ENCODE results near the gene DBF4. TPM values are rescaled to one million over a fixed set of nuclear protein-coding genes. Genes with fewer than 3 reads are reported as not detected.

DBF4 gene
- total and polyA plus RNA-seq, 10 of the 15 experiments (the other 5 are each of a cell fraction or from before 2014, with no cell fraction given) = 29.3 to 89.8 (median 62.4) TPM

DNA sequence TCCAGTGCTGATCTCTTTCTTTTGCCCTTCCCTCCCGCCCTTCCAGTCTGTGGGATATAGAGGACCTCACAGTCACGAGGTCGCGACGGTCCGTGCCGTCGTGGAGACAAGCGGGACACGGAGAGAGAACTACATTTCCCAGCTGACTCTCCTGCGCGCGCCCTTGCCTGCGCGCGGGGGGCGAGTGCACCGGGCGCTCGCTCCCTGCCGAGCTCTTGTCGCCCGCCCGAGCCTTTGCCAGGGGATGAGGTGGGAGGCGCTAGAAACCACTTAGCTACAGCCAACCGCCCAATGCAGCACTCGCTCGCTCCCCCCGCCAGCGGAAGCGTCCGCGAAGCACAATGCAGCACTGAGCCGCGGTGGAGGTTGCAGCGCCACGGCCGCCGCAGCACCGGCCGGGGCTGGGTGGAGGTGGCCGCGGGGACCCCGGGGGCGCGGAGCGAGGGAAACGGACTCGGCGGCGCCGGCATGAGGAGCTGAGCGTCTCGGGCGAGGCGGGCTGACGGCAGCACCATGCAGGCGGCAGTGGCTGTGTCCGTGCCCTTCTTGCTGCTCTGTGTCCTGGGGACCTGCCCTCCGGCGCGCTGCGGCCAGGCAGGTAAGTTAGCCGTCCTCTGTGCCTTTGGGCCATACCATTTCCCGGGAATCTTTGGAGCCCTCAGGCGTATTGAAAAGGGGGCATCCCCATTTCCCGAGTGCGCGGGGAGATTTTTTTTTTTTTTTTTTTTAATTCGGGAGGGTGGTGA lies 57.8 kb downstream of the DBF4 start, which contains the start of gene ADAM22 (continued):
- TF ChIP-seq, protein P1, sequence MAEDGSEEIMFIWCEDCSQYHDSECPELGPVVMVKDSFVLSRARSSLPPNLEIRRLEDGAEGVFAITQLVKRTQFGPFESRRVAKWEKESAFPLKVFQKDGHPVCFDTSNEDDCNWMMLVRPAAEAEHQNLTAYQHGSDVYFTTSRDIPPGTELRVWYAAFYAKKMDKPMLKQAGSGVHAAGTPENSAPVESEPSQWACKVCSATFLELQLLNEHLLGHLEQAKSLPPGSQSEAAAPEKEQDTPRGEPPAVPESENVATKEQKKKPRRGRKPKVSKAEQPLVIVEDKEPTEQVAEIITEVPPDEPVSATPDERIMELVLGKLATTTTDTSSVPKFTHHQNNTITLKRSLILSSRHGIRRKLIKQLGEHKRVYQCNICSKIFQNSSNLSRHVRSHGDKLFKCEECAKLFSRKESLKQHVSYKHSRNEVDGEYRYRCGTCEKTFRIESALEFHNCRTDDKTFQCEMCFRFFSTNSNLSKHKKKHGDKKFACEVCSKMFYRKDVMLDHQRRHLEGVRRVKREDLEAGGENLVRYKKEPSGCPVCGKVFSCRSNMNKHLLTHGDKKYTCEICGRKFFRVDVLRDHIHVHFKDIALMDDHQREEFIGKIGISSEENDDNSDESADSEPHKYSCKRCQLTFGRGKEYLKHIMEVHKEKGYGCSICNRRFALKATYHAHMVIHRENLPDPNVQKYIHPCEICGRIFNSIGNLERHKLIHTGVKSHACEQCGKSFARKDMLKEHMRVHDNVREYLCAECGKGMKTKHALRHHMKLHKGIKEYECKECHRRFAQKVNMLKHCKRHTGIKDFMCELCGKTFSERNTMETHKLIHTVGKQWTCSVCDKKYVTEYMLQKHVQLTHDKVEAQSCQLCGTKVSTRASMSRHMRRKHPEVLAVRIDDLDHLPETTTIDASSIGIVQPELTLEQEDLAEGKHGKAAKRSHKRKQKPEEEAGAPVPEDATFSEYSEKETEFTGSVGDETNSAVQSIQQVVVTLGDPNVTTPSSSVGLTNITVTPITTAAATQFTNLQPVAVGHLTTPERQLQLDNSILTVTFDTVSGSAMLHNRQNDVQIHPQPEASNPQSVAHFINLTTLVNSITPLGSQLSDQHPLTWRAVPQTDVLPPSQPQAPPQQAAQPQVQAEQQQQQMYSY (CRISPR knock-in tag; IDR thresholded peaks at IDR 0.05) = no peak
- TF ChIP-seq BHLHE40 (IDR thresholded peaks at IDR 0.05; ENCODE audit: borderline replicate concordance in 1 of 2, low read depth in 2 of 2, low read length in 1 of 2) (peak in 1 of 2 experiments; percentile 72; a peak in 3 of 4 replicates), ZNF207 (IDR thresholded peaks at IDR 0.05; ENCODE audit: borderline replicate concordance) (peak; percentile 92; the same call in 1 of the 2 replicates), EP300 (IDR thresholded peaks at IDR 0.05; ENCODE audit: borderline replicate concordance in 1 of 2, control insufficient read depth in 1 of 2, low read depth in 2 of 2, low read length in 2 of 2) (peak; percentile 16 to 57; a peak in 1 of 4 replicates), EED (IDR thresholded peaks at IDR 0.05; ENCODE audit: low read depth) (no peak; the same call in 1 of the 2 replicates), FOXM1 (IDR thresholded peaks at IDR 0.05; ENCODE audit: low read depth, low read length) (0 out of 2 replicates have a peak, but pooled peaks have one; percentile 27), SRF (IDR thresholded peaks at IDR 0.05; ENCODE audit: low read depth in 2 of 2, low read length in 2 of 2) (peak in 1 of 2 experiments; percentile 35; a peak in 1 of 4 replicates), IKZF1 (conservative IDR thresholded peaks at IDR 0.05) (peak; percentile 90), MEF2B (IDR thresholded peaks at IDR 0.05; ENCODE audit: partially characterized antibody, poor library complexity, severe bottlenecking) (peak; percentile 41), SIX5 (IDR thresholded peaks at IDR 0.05; ENCODE audit: low read depth, low read length, severe bottlenecking) (peak; percentile 87), STAT1 (conservative IDR thresholded peaks at IDR 0.05) (peak; percentile 81; the same call in 1 of the 2 replicates), BCL11A (IDR thresholded peaks at IDR 0.05; ENCODE audit: low read depth, low read length) (0 out of 2 replicates have a peak, but pooled peaks have one; percentile 9), NR2F1 (conservative IDR thresholded peaks at IDR 0.05) (peak; percentile 65), CHD4 (IDR thresholded peaks at IDR 0.05) (no peak), GABPA (IDR thresholded peaks at IDR 0.05; ENCODE audit: low read depth) (no peak), ZNF217 (IDR thresholded peaks at IDR 0.05) (peak; percentile 65; the same call in 1 of the 2 replicates), ZNF384 (IDR thresholded peaks at IDR 0.05; ENCODE audit: borderline replicate concordance, low read depth, low read length) (no peak)
- TF ChIP-seq, protein P2, sequence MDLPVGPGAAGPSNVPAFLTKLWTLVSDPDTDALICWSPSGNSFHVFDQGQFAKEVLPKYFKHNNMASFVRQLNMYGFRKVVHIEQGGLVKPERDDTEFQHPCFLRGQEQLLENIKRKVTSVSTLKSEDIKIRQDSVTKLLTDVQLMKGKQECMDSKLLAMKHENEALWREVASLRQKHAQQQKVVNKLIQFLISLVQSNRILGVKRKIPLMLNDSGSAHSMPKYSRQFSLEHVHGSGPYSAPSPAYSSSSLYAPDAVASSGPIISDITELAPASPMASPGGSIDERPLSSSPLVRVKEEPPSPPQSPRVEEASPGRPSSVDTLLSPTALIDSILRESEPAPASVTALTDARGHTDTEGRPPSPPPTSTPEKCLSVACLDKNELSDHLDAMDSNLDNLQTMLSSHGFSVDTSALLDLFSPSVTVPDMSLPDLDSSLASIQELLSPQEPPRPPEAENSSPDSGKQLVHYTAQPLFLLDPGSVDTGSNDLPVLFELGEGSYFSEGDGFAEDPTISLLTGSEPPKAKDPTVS (IDR thresholded peaks at IDR 0.05; ENCODE audit: low read depth, low read length) = no peak
- TF ChIP-seq, protein P3, sequence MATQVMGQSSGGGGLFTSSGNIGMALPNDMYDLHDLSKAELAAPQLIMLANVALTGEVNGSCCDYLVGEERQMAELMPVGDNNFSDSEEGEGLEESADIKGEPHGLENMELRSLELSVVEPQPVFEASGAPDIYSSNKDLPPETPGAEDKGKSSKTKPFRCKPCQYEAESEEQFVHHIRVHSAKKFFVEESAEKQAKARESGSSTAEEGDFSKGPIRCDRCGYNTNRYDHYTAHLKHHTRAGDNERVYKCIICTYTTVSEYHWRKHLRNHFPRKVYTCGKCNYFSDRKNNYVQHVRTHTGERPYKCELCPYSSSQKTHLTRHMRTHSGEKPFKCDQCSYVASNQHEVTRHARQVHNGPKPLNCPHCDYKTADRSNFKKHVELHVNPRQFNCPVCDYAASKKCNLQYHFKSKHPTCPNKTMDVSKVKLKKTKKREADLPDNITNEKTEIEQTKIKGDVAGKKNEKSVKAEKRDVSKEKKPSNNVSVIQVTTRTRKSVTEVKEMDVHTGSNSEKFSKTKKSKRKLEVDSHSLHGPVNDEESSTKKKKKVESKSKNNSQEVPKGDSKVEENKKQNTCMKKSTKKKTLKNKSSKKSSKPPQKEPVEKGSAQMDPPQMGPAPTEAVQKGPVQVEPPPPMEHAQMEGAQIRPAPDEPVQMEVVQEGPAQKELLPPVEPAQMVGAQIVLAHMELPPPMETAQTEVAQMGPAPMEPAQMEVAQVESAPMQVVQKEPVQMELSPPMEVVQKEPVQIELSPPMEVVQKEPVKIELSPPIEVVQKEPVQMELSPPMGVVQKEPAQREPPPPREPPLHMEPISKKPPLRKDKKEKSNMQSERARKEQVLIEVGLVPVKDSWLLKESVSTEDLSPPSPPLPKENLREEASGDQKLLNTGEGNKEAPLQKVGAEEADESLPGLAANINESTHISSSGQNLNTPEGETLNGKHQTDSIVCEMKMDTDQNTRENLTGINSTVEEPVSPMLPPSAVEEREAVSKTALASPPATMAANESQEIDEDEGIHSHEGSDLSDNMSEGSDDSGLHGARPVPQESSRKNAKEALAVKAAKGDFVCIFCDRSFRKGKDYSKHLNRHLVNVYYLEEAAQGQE (IDR thresholded peaks at IDR 0.05; ENCODE audit: low read depth, low read length) = no peak

Data from GM12878 (cell line).